Kidney epithelial cell (primary cell): ENCODE data around the gene COBL. TPM values are rescaled to one million over a fixed set of nuclear protein-coding genes. Genes with fewer than 3 reads are reported as not detected.

Experiments
- DNase-seq: peaks from one replicate; pipeline ENCODE4 v3.0.0-alpha.2; 2010; ENCODE audit warnings: low read depth
- H3K27me3 ChIP-seq: 2 replicates; pipeline ENCODE4 v1.6.0; 2011; ENCODE audit warnings: low read length; ENCODE audit not compliant: control insufficient read depth, insufficient read depth
- H3K36me3 ChIP-seq: 2 replicates; pipeline ENCODE4 v1.5.1; 2011; ENCODE audit warnings: low read length; ENCODE audit not compliant: control insufficient read depth, insufficient read depth
- H3K4me3 ChIP-seq: 2 replicates; pipeline ENCODE4 v1.5.1; 2011; ENCODE audit warnings: low read depth, mild to moderate bottlenecking, control low read depth, low read length
- CTCF ChIP-seq: IDR thresholded peaks from 2 replicates; pipeline ENCODE4 v1.5.1; 2011; ENCODE audit warnings: mild to moderate bottlenecking, moderate library complexity, low read length, control low read depth, inconsistent platforms; ENCODE audit not compliant: insufficient read depth, poor library complexity, severe bottlenecking
- total RNA-seq: library from RNA; depleted of rRNA; stranded (reverse); fragments of >200 nt; gene quantifications from 2 replicates; pipeline ENCODE4 v1.2.3, GENCODE V29; 2015

The COBL gene
- total RNA-seq, 1 donor from 2014 or later = 7.1 TPM

- no peaks in the 10 kb centered on the region for H3K27me3 ChIP-seq
- DNase-seq = no peak
- TF ChIP-seq CTCF = no peak
- H3K36me3 ChIP-seq = no peaks in the 10 kb centered on the region
- no peak overlapping the region for H3K4me3 ChIP-seq
Measured at GRCh38 chr7:50988465-50988864, 328.1 kb downstream of the COBL start.

GRCh38 chr7:50985096-50985495 lies 331.5 kb downstream of the COBL start:
- Histone ChIP-seq H3K4me3 (no peak overlapping the region), H3K36me3 (no peaks in the 10 kb centered on the region), H3K27me3 (no peaks in the 10 kb centered on the region)
- no peak for DNase-seq
- no peak for TF ChIP-seq CTCF

GRCh38 chr7:50983850-50984249 lies 332.8 kb downstream of the COBL start:
- Histone ChIP-seq H3K27me3 (no peaks in the 10 kb centered on the region), H3K36me3 (no peaks in the 10 kb centered on the region), H3K4me3 (no peak overlapping the region)
- no peak for TF ChIP-seq CTCF
- DNase-seq = no peak

- H3K36me3 ChIP-seq = no peaks in the 10 kb centered on the region
- H3K4me3 ChIP-seq = no peak overlapping the region
- DNase-seq = no peak
- peak; percentile 20 for TF ChIP-seq CTCF
- H3K27me3 ChIP-seq = no peaks in the 10 kb centered on the region
Measured at GRCh38 chr7:50982626-50983025, 334.0 kb downstream of the COBL start.

- Histone ChIP-seq H3K4me3 (no peak overlapping the region), H3K36me3 (no peaks in the 10 kb centered on the region), H3K27me3 (no peaks in the 10 kb centered on the region)
- no peak for DNase-seq
- TF ChIP-seq CTCF = no peak
Measured at GRCh38 chr7:50981743-50982142, 334.9 kb downstream of the COBL start.

GRCh38 chr7:50980411-50980810 lies 336.2 kb downstream of the COBL start:
- DNase-seq = no peak
- no peak overlapping the region for H3K4me3 ChIP-seq
- TF ChIP-seq CTCF = no peak
- H3K27me3 ChIP-seq = no peaks in the 10 kb centered on the region
- H3K36me3 ChIP-seq = no peaks in the 10 kb centered on the region
